DND-41 (cell line): ENCODE results near the gene STX1A.
"Not testable (repeated sequence)": the region's sequence is repeated elsewhere in the genome, so short reads cannot be mapped to it uniquely, and the experiment has no call there.

Source experiments
- ATAC-seq: fragments of 200-7000 bp; cut with Tn5 transposase; 3 replicates; pipeline ENCODE4 v1.9.1; 2021; ENCODE audit warnings: low read depth; ENCODE audit not compliant: insufficient read depth
- DNase-seq: peaks from one replicate; pipeline ENCODE4 v3.0.0-alpha.2; 2020
- H2AFZ ChIP-seq: 2 replicates; pipeline ENCODE4 v1.6.0; 2012; ENCODE audit warnings: low read depth, low read length
- H3K27ac ChIP-seq: 2 replicates; pipeline ENCODE4 v1.5.1; 2012; ENCODE audit warnings: low read length, inconsistent platforms
- H3K27me3 ChIP-seq: fragments of 200-600 bp; sonication (generic); 2 replicates; pipeline ENCODE4 v1.6.0; 2012; ENCODE audit warnings: low read length, mild to moderate bottlenecking, inconsistent platforms; ENCODE audit not compliant: insufficient read depth, poor library complexity
- H3K36me3 ChIP-seq: 2 replicates; pipeline ENCODE4 v1.5.1; 2012; ENCODE audit warnings: low read length, inconsistent platforms; ENCODE audit not compliant: insufficient read depth
- H3K4me1 ChIP-seq: 2 replicates; pipeline ENCODE4 v1.5.1; 2012; ENCODE audit warnings: mild to moderate bottlenecking, low read length; ENCODE audit not compliant: insufficient read depth
- H3K4me2 ChIP-seq: 2 replicates; pipeline ENCODE4 v1.6.0; 2012; ENCODE audit warnings: mild to moderate bottlenecking, moderate library complexity, low read length, inconsistent platforms; ENCODE audit not compliant: insufficient read depth
- H3K4me3 ChIP-seq, 2 experiments: fragments of 200-600 bp in 1 of 2; shearing (Covaris generic) in 1 of 2; 2 replicates each; pipeline ENCODE4 v1.5.1; 2012 to 2016; ENCODE audit warnings: inconsistent platforms in 2 of 2, low read length in 2 of 2, mild to moderate bottlenecking in 2 of 2, low read depth in 1 of 2, moderate library complexity in 1 of 2
- H3K79me2 ChIP-seq: 2 replicates; pipeline ENCODE4 v1.6.0; 2012; ENCODE audit warnings: low read length, inconsistent platforms; ENCODE audit not compliant: insufficient read depth
- H3K9ac ChIP-seq: 2 replicates; pipeline ENCODE4 v1.6.0; 2012; ENCODE audit warnings: low read depth, mild to moderate bottlenecking, inconsistent platforms, low read length, moderate library complexity
- H3K9me3 ChIP-seq: 2 replicates; pipeline ENCODE4 v1.5.1; 2012; ENCODE audit warnings: low read length, moderate library complexity, mild to moderate bottlenecking, inconsistent platforms; ENCODE audit not compliant: insufficient read depth, severe bottlenecking
- H4K20me1 ChIP-seq: 2 replicates; pipeline ENCODE4 v1.6.0; 2012; ENCODE audit warnings: low read length; ENCODE audit not compliant: insufficient read depth
- EZH2 ChIP-seq: IDR thresholded peaks from 3 replicates; pipeline ENCODE4 v1.6.1; 2012; ENCODE audit warnings: borderline replicate concordance, low read depth, mild to moderate bottlenecking, moderate library complexity, low read length, inconsistent platforms; ENCODE audit not compliant: severe bottlenecking
- TF ChIP-seq, protein P1 (sequence below): IDR thresholded peaks from 2 replicates; pipeline ENCODE4 v1.5.1; 2012; ENCODE audit warnings: borderline replicate concordance, low read length, moderate library complexity, mild to moderate bottlenecking; ENCODE audit not compliant: poor library complexity, severe bottlenecking; ENCODE audit errors: extremely low read depth

The STX1A gene

DNA sequence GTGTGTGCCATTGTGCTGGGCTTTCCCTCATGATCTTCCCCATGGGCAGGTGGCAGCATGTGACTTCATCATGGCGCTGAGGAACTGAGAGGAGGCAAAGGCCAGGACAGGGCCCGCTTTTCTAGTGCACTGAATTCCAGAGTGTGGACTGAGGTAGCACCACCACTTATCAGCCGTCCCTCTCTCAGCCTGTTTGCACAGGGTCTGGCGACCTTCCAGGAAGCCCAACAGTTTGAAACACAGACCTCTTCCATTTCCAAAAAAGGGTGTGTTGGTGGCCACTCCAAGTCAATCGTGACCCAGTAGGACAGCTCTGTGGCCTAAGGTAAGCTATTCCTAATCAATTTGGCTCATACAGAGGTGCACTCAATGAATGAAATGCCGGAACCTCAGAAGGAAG lies 40.6 kb downstream of the STX1A start:
- peaks cover 48% of the 10 kb centered on the region for H3K79me2 ChIP-seq
- no peak for DNase-seq

DNA sequence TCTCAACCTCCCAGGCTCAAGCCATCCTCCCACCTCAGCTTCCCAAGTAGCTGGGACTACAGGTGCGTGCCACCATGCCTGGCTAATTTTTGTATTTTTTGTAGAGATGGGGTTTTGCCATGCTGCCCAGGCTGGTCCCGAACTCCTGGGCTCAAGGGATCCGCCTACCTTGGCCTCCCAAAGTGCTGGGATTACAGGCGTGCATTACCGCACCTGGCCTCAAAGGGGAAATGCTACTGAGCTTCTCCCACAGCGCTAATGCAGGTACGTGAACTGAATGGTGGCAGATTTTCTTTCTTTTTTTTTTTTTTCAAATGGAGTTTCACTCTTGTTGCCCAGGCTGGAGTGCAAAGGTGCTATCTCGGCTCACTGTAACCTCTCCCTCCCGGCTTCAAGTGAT lies 43.4 kb downstream of the STX1A start:
- Histone ChIP-seq H4K20me1 (peaks cover 22% of the 10 kb centered on the region), H3K36me3 (peaks cover 25% of the 10 kb centered on the region), H3K79me2 (peaks cover 22% of the 10 kb centered on the region)
- H2AFZ ChIP-seq, H3K4me2 ChIP-seq, H3K27ac ChIP-seq, H3K27me3 ChIP-seq, H3K9ac ChIP-seq, H3K9me3 ChIP-seq, H3K4me3 ChIP-seq, ATAC-seq, DNase-seq, H3K4me1 ChIP-seq: not testable (repeated sequence)

More for the DNA sequence above, 40.6 kb downstream of the STX1A start:
- Histone ChIP-seq H3K9ac (no peak overlapping the region), H4K20me1 (peaks cover 27% of the 10 kb centered on the region), H3K4me2 (no peak overlapping the region), H3K36me3 (peaks cover 30% of the 10 kb centered on the region), H3K9me3 (no peaks in the 10 kb centered on the region), H3K4me1 (peaks cover 25% of the 10 kb centered on the region), H3K4me3 (no peak overlapping the region), H3K27me3 (no peaks in the 10 kb centered on the region), H3K27ac (no peak overlapping the region), H2AFZ (no peak overlapping the region)
- ATAC-seq: no peak
- TF ChIP-seq, protein P1, sequence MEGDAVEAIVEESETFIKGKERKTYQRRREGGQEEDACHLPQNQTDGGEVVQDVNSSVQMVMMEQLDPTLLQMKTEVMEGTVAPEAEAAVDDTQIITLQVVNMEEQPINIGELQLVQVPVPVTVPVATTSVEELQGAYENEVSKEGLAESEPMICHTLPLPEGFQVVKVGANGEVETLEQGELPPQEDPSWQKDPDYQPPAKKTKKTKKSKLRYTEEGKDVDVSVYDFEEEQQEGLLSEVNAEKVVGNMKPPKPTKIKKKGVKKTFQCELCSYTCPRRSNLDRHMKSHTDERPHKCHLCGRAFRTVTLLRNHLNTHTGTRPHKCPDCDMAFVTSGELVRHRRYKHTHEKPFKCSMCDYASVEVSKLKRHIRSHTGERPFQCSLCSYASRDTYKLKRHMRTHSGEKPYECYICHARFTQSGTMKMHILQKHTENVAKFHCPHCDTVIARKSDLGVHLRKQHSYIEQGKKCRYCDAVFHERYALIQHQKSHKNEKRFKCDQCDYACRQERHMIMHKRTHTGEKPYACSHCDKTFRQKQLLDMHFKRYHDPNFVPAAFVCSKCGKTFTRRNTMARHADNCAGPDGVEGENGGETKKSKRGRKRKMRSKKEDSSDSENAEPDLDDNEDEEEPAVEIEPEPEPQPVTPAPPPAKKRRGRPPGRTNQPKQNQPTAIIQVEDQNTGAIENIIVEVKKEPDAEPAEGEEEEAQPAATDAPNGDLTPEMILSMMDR: no peak
- TF ChIP-seq EZH2: no peak

DNA sequence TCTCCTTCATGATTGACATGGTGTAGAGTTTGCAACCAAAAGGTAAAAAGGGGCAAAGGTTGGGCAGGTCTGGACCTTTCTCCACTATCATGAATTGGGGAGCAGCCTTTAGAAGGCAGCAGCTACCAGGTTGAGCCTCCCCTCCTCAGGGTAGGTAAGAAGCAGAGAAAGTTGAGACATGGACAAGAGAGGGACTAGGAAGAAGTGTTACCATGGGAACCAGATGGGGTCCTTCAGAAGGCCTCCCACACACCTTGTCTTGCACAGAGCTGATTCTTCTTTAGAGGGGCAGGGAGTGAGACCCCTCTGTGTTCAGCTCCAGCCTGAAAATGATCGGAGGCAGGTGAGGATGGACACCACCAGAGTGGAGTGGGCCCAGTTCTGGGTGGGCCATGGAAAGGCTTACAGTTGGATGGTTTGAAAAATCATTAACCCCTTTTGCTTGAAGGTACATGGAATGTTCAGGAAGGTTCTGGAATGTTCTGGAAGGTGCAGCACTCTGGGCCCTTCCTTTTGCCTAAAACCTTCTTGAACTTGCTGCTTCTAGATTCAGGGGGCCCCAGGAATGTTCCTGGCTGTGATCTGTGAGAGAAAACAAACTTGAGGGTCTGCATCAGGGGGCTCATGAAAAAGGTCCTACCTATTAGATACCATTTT lies 44.9 kb downstream of the STX1A start:
- Histone ChIP-seq H3K4me1 (no peaks in the 10 kb centered on the region), H3K27ac (no peak overlapping the region), H4K20me1 (peaks cover 14% of the 10 kb centered on the region), H3K27me3 (no peaks in the 10 kb centered on the region), H2AFZ (no peak overlapping the region), H3K4me3 (no peak overlapping the region), H3K36me3 (peaks cover 17% of the 10 kb centered on the region), H3K9me3 (no peaks in the 10 kb centered on the region), H3K4me2 (no peak overlapping the region), H3K79me2 (peaks cover 9% of the 10 kb centered on the region; the same call in 1 of the 2 replicates), H3K9ac (no peak overlapping the region)
- ATAC-seq: no peak
- no peak for DNase-seq
- TF ChIP-seq, protein P1: no peak
- TF ChIP-seq EZH2: no peak

DNA sequence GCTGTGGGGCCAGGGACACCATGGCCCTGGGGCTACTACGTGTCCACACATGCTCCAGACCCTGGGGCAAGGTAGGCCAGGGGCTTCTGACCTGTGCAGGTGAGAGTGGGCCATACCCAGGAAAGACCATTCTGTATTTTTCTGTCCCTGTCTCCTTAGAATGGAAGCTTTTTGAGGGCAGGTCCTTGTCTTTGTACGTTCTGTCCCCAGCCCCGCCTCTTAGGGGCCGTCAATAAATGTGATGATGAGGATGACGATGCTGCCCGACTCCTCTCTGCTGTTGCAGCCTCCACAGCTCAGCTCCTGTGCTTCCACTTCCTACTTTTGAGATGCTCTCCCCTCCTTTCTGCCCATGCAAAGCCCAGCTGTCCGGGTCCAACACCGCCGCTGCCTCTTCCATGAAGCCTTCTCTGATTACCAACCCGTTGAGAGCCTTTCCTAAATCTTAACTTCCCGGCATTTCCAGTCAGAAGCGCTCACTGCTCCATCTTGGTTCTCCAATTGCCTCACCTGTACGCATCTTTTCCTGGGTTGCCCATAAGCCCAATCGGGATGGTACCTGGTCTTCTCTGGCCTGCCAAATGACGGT lies 47.5 kb downstream of the STX1A start:
- TF ChIP-seq, protein P1: no peak
- no peak for TF ChIP-seq EZH2
- Histone ChIP-seq H3K4me3 (no peak overlapping the region), H3K27me3 (peaks cover 6% of the 10 kb centered on the region), H3K9me3 (no peaks in the 10 kb centered on the region), H3K79me2 (no peaks in the 10 kb centered on the region), H3K9ac (no peak overlapping the region), H3K4me1 (peaks cover 11% of the 10 kb centered on the region), H2AFZ (no peak overlapping the region), H3K4me2 (no peak overlapping the region), H3K27ac (no peak overlapping the region), H3K36me3 (no peaks in the 10 kb centered on the region), H4K20me1 (no peaks in the 10 kb centered on the region)
- no peak for ATAC-seq
- no peak for DNase-seq
